ENCODE results near the gene CNGA3. TPM values are rescaled to one million over a fixed set of nuclear protein-coding genes. Genes with fewer than 3 reads are reported as not detected.

The CNGA3 gene
- total RNA-seq, 1 experiment from 2014 or later, result not detected

DNA sequence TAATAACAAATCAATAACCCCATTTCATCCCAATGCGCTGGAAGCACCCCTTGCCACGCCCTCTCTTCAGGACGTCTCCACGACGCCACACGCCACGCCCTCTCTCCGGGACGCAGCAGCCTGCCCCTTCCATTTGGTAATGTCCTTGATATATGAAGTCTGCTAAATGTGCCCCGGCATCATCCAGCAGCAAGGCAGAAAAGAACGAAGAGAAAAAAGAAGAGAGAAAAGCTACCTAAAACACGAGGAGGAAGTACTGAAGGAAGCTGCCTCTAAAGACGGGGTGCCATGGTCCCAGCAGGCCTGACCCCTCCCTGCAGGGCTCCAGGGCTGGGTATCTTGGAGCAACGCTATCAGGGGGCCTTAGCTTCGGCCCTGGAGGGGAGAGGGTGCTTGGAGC, 41.8 kb downstream of the CNGA3 start:
- Histone ChIP-seq H3K4me2 (ENCODE audit: insufficient read depth, insufficient read length, low read length) (no peak overlapping the region), H3K27ac (ENCODE audit: insufficient read length, low read depth, low read length) (no peak overlapping the region), H4K8ac (replicated peaks; ENCODE audit: insufficient read length, low read depth, low read length) (no peak overlapping the region), H2AK5ac (ENCODE audit: insufficient read length, low read length) (no peak overlapping the region), H3K14ac (ENCODE audit: insufficient read depth, low read length) (no peak overlapping the region), H2AFZ (ENCODE audit: low read length) (no peak overlapping the region), H3K27me3 (ENCODE audit: insufficient read depth, low read length) (no peaks in the 10 kb centered on the region), H3K18ac (ENCODE audit: insufficient read length, low read depth, low read length) (no peak overlapping the region), H3K79me2 (ENCODE audit: insufficient read depth, low read length) (0 out of 2 replicates have a peak, but pooled peaks cover 2% of the 10 kb centered on the region), H3T11ph (ENCODE audit: low read length) (no peak overlapping the region), H4K91ac (ENCODE audit: insufficient read length, low read depth, low read length) (no peak overlapping the region), H3K79me1 (ENCODE audit: insufficient read depth, low read depth, low read length, poor library complexity, severe bottlenecking) (no peaks in the 10 kb centered on the region), H3K4ac (ENCODE audit: low read depth, low read length) (no peak overlapping the region), H2BK15ac (ENCODE audit: low read depth, low read length) (no peak overlapping the region), H2BK12ac (ENCODE audit: insufficient read length, low read depth, low read length) (no peak overlapping the region), H3K23ac (ENCODE audit: insufficient read length, low read depth, low read length) (no peak overlapping the region), H4K5ac (ENCODE audit: insufficient read length, low read depth, low read length) (no peak overlapping the region), H3K56ac (ENCODE audit: insufficient read length, low read depth, low read length) (no peak overlapping the region), H3K9ac (ENCODE audit: extremely low read depth, insufficient read length, low read length) (no peak overlapping the region), H4K20me1 (ENCODE audit: control insufficient read depth, insufficient read depth, insufficient read length) (no peaks in the 10 kb centered on the region), H2BK5ac (ENCODE audit: insufficient read length, low read length) (no peak overlapping the region), H2BK120ac (ENCODE audit: low read depth, low read length, poor library complexity, severe bottlenecking) (no peak overlapping the region), H3K4me1 (ENCODE audit: insufficient read depth, low read length) (no peaks in the 10 kb centered on the region), H2BK20ac (ENCODE audit: low read depth, low read length, poor library complexity, severe bottlenecking) (no peak overlapping the region), H3K9me3 (ENCODE audit: control insufficient read depth, low read depth, low read length) (no peaks in the 10 kb centered on the region), H3K23me2 (ENCODE audit: insufficient read length, low read depth, low read length, poor library complexity, severe bottlenecking) (no peaks in the 10 kb centered on the region)
- DNase-seq, result no peak
- TF ChIP-seq, protein P1, sequence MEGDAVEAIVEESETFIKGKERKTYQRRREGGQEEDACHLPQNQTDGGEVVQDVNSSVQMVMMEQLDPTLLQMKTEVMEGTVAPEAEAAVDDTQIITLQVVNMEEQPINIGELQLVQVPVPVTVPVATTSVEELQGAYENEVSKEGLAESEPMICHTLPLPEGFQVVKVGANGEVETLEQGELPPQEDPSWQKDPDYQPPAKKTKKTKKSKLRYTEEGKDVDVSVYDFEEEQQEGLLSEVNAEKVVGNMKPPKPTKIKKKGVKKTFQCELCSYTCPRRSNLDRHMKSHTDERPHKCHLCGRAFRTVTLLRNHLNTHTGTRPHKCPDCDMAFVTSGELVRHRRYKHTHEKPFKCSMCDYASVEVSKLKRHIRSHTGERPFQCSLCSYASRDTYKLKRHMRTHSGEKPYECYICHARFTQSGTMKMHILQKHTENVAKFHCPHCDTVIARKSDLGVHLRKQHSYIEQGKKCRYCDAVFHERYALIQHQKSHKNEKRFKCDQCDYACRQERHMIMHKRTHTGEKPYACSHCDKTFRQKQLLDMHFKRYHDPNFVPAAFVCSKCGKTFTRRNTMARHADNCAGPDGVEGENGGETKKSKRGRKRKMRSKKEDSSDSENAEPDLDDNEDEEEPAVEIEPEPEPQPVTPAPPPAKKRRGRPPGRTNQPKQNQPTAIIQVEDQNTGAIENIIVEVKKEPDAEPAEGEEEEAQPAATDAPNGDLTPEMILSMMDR (conservative IDR thresholded peaks at IDR 0.05), result no peak
- H3K27ac Mint-ChIP-seq, result no peak overlapping the region
- no peak overlapping the region for H3K4me3 Mint-ChIP-seq
- H3K36me3 Mint-ChIP-seq (ENCODE audit: insufficient read depth in 1 of 3, low read depth in 3 of 3), result no peaks in the 10 kb centered on the region
- WGBS (ENCODE audit: extremely low coverage, insufficient read length, low lambda C conversion rate), result no CpG with 5 or more reads among the region's 15 CpGs
- no peaks in the 10 kb centered on the region for H3K9me3 Mint-ChIP-seq
- H3K27me3 Mint-ChIP-seq (ENCODE audit: low read depth), result peaks cover 2% of the 10 kb centered on the region
- H3K4me1 Mint-ChIP-seq, result peaks cover 8 to 12% of the 10 kb centered on the region in 2 experiments
